ENCODE data around the gene R3HCC1L.

The R3HCC1L gene

DNA sequence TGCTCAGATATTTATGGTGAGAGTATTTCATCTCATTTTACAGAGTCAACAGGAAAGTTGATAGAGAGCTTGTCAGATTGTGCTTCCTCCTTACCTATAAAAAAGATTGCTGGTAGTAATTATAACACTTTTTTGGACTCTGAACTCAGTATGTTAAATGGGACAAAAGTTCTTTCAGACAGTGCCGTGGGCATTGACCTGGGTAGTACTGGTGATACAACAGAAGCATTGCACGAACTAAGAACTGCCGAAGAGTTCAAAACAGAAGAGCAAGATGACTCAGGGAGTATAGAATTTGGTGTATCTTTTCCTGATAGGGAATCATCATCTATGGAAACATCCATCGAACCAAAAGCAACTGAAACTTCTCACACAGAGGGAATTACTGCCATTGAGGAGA lies 75.0 kb downstream of the R3HCC1L start:
- TF ChIP-seq RAD21 (IDR thresholded peaks at IDR 0.05; ENCODE audit: low read depth) (no peak), TAF1 (IDR thresholded peaks at IDR 0.05; ENCODE audit: low read depth) (no peak), ZBTB7A (IDR thresholded peaks at IDR 0.05; ENCODE audit: low read depth) (no peak), EP300 (IDR thresholded peaks at IDR 0.05; ENCODE audit: borderline replicate concordance) (no peak), CEBPB (IDR thresholded peaks at IDR 0.05) (no peak), NFIC (IDR thresholded peaks at IDR 0.05) (no peak), TCF12 (IDR thresholded peaks at IDR 0.05; ENCODE audit: low read depth) (no peak), TEAD4 (IDR thresholded peaks at IDR 0.05) (no peak), CREB1 (IDR thresholded peaks at IDR 0.05; ENCODE audit: low read depth) (no peak), EGR1 (IDR thresholded peaks at IDR 0.05) (no peak), FOXM1 (IDR thresholded peaks at IDR 0.05; ENCODE audit: borderline replicate concordance, low read depth) (no peak), YY1 (IDR thresholded peaks at IDR 0.05; ENCODE audit: low read depth) (no peak)
- TF ChIP-seq, protein P1, sequence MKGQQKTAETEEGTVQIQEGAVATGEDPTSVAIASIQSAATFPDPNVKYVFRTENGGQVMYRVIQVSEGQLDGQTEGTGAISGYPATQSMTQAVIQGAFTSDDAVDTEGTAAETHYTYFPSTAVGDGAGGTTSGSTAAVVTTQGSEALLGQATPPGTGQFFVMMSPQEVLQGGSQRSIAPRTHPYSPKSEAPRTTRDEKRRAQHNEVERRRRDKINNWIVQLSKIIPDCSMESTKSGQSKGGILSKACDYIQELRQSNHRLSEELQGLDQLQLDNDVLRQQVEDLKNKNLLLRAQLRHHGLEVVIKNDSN (IDR thresholded peaks at IDR 0.05), result no peak
- TF ChIP-seq, protein P2, sequence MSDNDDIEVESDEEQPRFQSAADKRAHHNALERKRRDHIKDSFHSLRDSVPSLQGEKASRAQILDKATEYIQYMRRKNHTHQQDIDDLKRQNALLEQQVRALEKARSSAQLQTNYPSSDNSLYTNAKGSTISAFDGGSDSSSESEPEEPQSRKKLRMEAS (IDR thresholded peaks at IDR 0.05), result no peak
- TF ChIP-seq, protein P3, sequence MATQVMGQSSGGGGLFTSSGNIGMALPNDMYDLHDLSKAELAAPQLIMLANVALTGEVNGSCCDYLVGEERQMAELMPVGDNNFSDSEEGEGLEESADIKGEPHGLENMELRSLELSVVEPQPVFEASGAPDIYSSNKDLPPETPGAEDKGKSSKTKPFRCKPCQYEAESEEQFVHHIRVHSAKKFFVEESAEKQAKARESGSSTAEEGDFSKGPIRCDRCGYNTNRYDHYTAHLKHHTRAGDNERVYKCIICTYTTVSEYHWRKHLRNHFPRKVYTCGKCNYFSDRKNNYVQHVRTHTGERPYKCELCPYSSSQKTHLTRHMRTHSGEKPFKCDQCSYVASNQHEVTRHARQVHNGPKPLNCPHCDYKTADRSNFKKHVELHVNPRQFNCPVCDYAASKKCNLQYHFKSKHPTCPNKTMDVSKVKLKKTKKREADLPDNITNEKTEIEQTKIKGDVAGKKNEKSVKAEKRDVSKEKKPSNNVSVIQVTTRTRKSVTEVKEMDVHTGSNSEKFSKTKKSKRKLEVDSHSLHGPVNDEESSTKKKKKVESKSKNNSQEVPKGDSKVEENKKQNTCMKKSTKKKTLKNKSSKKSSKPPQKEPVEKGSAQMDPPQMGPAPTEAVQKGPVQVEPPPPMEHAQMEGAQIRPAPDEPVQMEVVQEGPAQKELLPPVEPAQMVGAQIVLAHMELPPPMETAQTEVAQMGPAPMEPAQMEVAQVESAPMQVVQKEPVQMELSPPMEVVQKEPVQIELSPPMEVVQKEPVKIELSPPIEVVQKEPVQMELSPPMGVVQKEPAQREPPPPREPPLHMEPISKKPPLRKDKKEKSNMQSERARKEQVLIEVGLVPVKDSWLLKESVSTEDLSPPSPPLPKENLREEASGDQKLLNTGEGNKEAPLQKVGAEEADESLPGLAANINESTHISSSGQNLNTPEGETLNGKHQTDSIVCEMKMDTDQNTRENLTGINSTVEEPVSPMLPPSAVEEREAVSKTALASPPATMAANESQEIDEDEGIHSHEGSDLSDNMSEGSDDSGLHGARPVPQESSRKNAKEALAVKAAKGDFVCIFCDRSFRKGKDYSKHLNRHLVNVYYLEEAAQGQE (IDR thresholded peaks at IDR 0.05; ENCODE audit: low read depth), result no peak

DNA sequence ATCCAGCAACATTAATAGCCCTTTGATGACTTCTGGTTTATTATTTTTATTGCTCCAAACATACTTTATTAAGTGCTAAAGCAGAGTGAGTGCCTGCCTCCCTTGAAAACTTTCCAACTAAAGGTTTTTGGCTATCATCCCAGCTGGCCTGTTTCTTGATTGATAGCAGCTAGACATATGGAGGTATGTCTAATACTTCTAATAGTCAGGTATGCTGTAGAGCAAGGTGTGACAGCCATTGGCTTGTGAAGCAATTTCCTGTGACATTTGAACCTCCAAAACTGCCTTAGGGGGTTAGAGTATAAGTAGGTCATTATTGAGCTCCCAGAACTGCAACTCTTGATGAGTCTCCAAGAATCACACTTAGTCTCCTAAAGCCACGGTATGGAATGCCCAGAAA lies 77.7 kb downstream of the R3HCC1L start:
- TF ChIP-seq, protein P2 (IDR thresholded peaks at IDR 0.05), result no peak
- TF ChIP-seq EGR1 (IDR thresholded peaks at IDR 0.05) (no peak), CEBPB (IDR thresholded peaks at IDR 0.05) (peak; percentile 87), TEAD4 (IDR thresholded peaks at IDR 0.05) (peak; percentile 83), TCF12 (IDR thresholded peaks at IDR 0.05; ENCODE audit: low read depth) (peak; percentile 75), YY1 (IDR thresholded peaks at IDR 0.05; ENCODE audit: low read depth) (no peak), CREB1 (IDR thresholded peaks at IDR 0.05; ENCODE audit: low read depth) (no peak), EP300 (IDR thresholded peaks at IDR 0.05; ENCODE audit: borderline replicate concordance) (peak; percentile 78; the same call in 1 of the 2 replicates), FOXM1 (IDR thresholded peaks at IDR 0.05; ENCODE audit: borderline replicate concordance, low read depth) (peak; percentile 52; the same call in 1 of the 2 replicates), NFIC (IDR thresholded peaks at IDR 0.05) (peak; percentile 94), RAD21 (IDR thresholded peaks at IDR 0.05; ENCODE audit: low read depth) (no peak)
- TF ChIP-seq, protein P3 (IDR thresholded peaks at IDR 0.05; ENCODE audit: low read depth), result no peak
- TF ChIP-seq, protein P1 (IDR thresholded peaks at IDR 0.05), result no peak

DNA sequence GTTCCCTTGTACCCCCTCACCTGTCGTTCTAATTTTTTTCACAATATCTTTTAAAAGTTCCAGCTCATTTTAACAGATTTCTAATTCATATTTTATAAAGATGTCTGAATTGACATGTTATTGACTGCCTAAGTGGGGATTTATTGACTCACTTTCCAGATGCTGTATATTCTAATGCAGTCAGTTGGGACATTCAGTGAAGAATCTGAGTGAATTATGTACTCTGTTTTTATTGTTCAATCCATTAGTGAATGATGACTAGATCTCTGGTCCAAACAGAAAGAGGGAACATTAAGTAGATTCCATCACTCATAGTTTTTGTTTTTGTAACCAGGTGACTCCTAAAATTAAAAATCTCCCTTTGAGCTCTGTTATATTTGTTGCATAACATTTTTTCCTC lies 79.3 kb downstream of the R3HCC1L start:
- no peak for TF ChIP-seq EGR1 (IDR thresholded peaks at IDR 0.05)

DNA sequence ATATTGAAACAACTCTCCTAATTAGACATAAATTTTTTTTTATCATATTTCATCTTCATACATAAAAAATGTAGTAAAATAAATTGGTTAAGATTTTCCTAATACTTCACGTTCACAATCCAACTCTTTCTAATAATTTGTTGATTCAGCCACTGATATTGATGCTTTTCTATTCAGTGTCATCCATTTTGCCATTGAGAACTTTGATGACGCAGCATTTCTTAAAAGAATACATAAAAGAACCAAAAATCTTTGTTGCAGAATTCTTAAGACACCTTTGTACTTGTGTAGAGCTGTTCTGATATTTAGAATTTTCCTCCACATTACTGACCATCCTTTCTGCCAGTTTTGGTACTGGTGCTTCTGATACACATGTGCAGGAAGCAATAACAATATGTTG lies 80.9 kb downstream of the R3HCC1L start:
- TF ChIP-seq TAF1 (IDR thresholded peaks at IDR 0.05; ENCODE audit: low read depth) (no peak), ZBTB7A (IDR thresholded peaks at IDR 0.05; ENCODE audit: low read depth) (no peak), RAD21 (IDR thresholded peaks at IDR 0.05; ENCODE audit: low read depth) (no peak), FOXM1 (IDR thresholded peaks at IDR 0.05; ENCODE audit: borderline replicate concordance, low read depth) (no peak), EGR1 (IDR thresholded peaks at IDR 0.05) (no peak), TCF12 (IDR thresholded peaks at IDR 0.05; ENCODE audit: low read depth) (no peak), CREB1 (IDR thresholded peaks at IDR 0.05; ENCODE audit: low read depth) (no peak), YY1 (IDR thresholded peaks at IDR 0.05; ENCODE audit: low read depth) (no peak), TEAD4 (IDR thresholded peaks at IDR 0.05) (no peak), CEBPB (IDR thresholded peaks at IDR 0.05) (no peak), EP300 (IDR thresholded peaks at IDR 0.05; ENCODE audit: borderline replicate concordance) (no peak), NFIC (IDR thresholded peaks at IDR 0.05) (no peak)
- TF ChIP-seq, protein P3 (IDR thresholded peaks at IDR 0.05; ENCODE audit: low read depth), result no peak
- TF ChIP-seq, protein P2 (IDR thresholded peaks at IDR 0.05), result no peak
- TF ChIP-seq, protein P1 (IDR thresholded peaks at IDR 0.05), result no peak
